GM10266 (cell line): Measurements from ENCODE around the gene DBF4.
"Not testable (repeated sequence)": the region's sequence is repeated elsewhere in the genome, so short reads cannot be mapped to it uniquely, and the experiment has no call there.

ENCODE experiments used
- DNase-seq: peaks from one replicate; pipeline ENCODE4 v3.0.0; 2012; ENCODE audit errors: extremely low spot score
- TF ChIP-seq, protein P1 (sequence below): IDR thresholded peaks from 2 replicates; pipeline ENCODE4 v1.5.1; 2012; ENCODE audit warnings: mild to moderate bottlenecking, low read depth; ENCODE audit not compliant: control insufficient read depth, insufficient read depth; ENCODE audit errors: missing control alignments

The DBF4 gene

GRCh38 chr7:87853237-87853864 is 22.9 kb upstream of the DBF4 start:
- TF ChIP-seq, protein P1, sequence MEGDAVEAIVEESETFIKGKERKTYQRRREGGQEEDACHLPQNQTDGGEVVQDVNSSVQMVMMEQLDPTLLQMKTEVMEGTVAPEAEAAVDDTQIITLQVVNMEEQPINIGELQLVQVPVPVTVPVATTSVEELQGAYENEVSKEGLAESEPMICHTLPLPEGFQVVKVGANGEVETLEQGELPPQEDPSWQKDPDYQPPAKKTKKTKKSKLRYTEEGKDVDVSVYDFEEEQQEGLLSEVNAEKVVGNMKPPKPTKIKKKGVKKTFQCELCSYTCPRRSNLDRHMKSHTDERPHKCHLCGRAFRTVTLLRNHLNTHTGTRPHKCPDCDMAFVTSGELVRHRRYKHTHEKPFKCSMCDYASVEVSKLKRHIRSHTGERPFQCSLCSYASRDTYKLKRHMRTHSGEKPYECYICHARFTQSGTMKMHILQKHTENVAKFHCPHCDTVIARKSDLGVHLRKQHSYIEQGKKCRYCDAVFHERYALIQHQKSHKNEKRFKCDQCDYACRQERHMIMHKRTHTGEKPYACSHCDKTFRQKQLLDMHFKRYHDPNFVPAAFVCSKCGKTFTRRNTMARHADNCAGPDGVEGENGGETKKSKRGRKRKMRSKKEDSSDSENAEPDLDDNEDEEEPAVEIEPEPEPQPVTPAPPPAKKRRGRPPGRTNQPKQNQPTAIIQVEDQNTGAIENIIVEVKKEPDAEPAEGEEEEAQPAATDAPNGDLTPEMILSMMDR: no peak
- DNase-seq: no peak

GRCh38 chr7:87858417-87859100 is 17.7 kb upstream of the DBF4 start:
- TF ChIP-seq, protein P1: no peak
- no peak for DNase-seq

- TF ChIP-seq, protein P1: no peak
- DNase-seq: no peak
Measured at GRCh38 chr7:87866089-87866488, 10.2 kb upstream of the DBF4 start.

DNA sequence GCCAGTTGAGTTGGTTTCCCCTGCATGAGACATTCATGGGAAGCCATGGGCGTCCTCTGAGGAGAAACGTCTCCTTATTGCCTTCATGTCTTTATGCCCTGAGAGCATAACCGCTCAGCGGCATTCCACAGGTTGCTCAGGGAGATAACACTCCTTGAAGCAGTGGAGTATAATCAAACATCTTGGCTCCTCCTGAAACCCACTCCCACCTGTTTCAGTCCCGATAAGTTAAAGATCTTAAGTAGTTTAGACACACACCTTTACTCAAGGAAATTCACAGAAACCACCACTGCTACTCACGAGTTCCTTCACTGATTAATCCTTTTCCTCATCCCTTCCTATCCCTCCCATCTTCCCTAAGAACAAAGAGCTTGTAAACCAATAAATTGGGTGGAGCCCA is 9.8 kb upstream of the DBF4 start:
- DNase-seq: not testable (repeated sequence)

- no peak for DNase-seq
- TF ChIP-seq, protein P1: no peak
Measured at GRCh38 chr7:87870471-87870870, 5.8 kb upstream of the DBF4 start.

DNA sequence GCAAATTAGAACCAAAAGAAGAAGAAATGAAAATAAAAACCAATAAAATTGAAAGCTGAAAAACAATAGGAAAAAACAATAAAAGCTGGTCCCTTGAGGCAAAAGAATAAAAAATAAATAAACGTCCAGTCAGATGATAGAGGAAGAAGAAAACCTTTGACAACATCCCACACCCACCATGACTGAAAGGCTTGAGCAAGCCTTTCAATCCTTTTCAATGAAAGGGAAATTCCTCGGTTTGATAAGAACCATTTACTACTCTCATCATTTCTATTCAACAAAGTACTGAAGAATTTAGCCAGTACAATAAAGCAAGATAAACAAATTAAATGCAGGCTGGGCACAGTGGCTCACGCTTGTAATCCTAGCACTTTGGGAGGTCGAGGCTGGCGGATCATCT is 3.9 kb upstream of the DBF4 start:
- TF ChIP-seq, protein P1: no peak
- no peak for DNase-seq

- DNase-seq: not testable (repeated sequence)
Measured at GRCh38 chr7:87873328-87873727, 3.0 kb upstream of the DBF4 start.

DNA sequence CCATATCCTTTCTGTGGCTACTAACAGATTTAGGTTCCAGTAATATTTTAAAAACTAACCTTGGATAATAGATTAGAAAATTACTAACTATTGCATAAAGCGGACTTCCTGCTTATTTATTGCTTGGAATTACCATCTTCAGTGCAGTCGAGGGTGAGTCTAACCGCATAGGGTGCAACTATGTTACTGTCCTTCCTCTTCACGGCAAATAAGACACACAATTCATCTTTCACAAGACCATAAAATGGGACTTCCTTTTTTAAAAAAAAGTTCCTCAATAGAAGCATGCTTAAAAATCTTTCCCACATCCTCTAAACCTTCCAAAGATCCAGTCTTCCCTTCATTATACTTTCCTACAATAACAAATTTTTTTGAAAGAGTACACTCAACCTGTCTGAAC is 2.2 kb upstream of the DBF4 start:
- no peak for DNase-seq
- TF ChIP-seq, protein P1: no peak
